Measurements from ENCODE around the gene STIMATE.

GRCh38 chr3:52890735-52891134, 6.6 kb downstream of the STIMATE start:
- no peak for TF ChIP-seq POLR2AphosphoS5 (IDR thresholded peaks at IDR 0.05; ENCODE audit: low read depth, low read length)
- TF ChIP-seq REST (IDR thresholded peaks at IDR 0.05; ENCODE audit: insufficient read depth in 1 of 2, low read depth in 2 of 2, low read length in 2 of 2), result no peak
- TF ChIP-seq TAF1 (IDR thresholded peaks at IDR 0.05; ENCODE audit: borderline replicate concordance, insufficient read depth, low read length), result no peak
- TF ChIP-seq SIN3A (IDR thresholded peaks at IDR 0.05; ENCODE audit: borderline replicate concordance, insufficient read depth, low read length), result no peak
